Pancreas (tissue), 10 donors: ENCODE results near the gene PRSS53. TPM values are rescaled to one million over a fixed set of nuclear protein-coding genes. Genes with fewer than 3 reads are reported as not detected.

ENCODE experiments used
- ATAC-seq, 4 donors: fragments of 200-7000 bp; cut with Tn5 transposase; one replicate each; pipeline versions ENCODE4 v1.8.0 to v1.9.1; 2020; ENCODE audit warnings: mild to moderate bottlenecking in 4 of 4, moderate library complexity in 4 of 4
- DNase-seq, 6 donors: peaks; one replicate each; pipeline ENCODE4 v3.0.0-alpha.2; 2020
- FAIRE-seq: peaks from 2 replicates; lab custom pipeline; 2012; peaks lifted over from hg19 to GRCh38; lab: Jason Lieb, UNC
- H3K27ac ChIP-seq, 4 donors: fragments of 200-600 bp; sonication (generic); 1 replicate in 3 of 4; 2 replicates in 1 of 4; pipeline versions ENCODE4 v1.5.0 to v1.8.0; 2020
- H3K27me3 ChIP-seq, 4 donors: fragments of 200-600 bp; one replicate each; pipeline ENCODE4 v1.8.0; 2021
- H3K36me3 ChIP-seq, 3 donors: fragments of 200-600 bp; sonication (generic) in 1 of 3; one replicate each; pipeline versions ENCODE4 v1.5.0 to v1.8.0; 2020 to 2021
- H3K4me1 ChIP-seq, 3 donors: fragments of 200-600 bp; one replicate each; pipeline ENCODE4 v1.8.0; 2021
- H3K4me3 ChIP-seq, 4 donors: fragments of 200-600 bp; sonication (generic) in 2 of 4; one replicate each; pipeline versions ENCODE4 v1.5.0 to v1.8.0; 2020 to 2021
- H3K9me3 ChIP-seq, 4 donors: fragments of 200-600 bp; one replicate each; pipeline ENCODE4 v1.8.0; 2021
- WGBS, 2 donors: extraction: QIAGEN DNeasy Blood & Tissue Kit; methylation state at CpG; one replicate each; pipeline ENCODE4 v1.1.7; 2013; 5-methylcytosine and 5-hydroxymethylcytosine counted together
- intact Hi-C, 3 donors: fragments of 100-400 bp; cut with DNase I; formaldehyde crosslinking; loops; one replicate each; pipeline versions ENCODE4 v1.11.1 to v1.14.2; 2022
- polyA plus RNA-seq, 2 donors: library from polyadenylated mRNA; stranded (reverse); fragments of 200-250 nt; gene quantifications; one replicate each; pipeline ENCODE4 v1.2.3, GENCODE V29; 2013
- total RNA-seq, 6 donors: library from RNA; stranded (reverse); fragmentation: NEBNext Ultra II Directional in 4 of 6; extraction: Animal tissue kit (Norgen Biotek cat#: 25700) in 4 of 6; gene quantifications; one replicate each; pipeline versions ENCODE4 v1.2.1 to v1.2.4, GENCODE V29; 2021 to 2023
- TF ChIP-seq, protein P1 (sequence below), 4 donors: fragments of 200-600 bp; sonication (generic) in 3 of 4; IDR thresholded peaks; one replicate each; pipeline versions ENCODE4 v1.5.0 to v1.8.0; 2021; ENCODE audit warnings: antibody characterized with exemption in 4 of 4
- donor health status: healthy with polysubstance abuse.
- donor health status: DM: no; HTN: no; CAD: no; lungs with moderate emphysema.
- donor health status: DM: no; HTN: no; CAD: no.
- donor health status: control.
- donor health status: control.
- donor health status: Bipolar disorder and iron deficiency.
- donor health status: DM: yes; HTN: yes; CAD: no.
- donor health status: DM: no; HTN: no; CAD: no.
- donor health status: DM: no; HTN: no; CAD: no.
- donor health status: DM: yes; HTN: yes; CAD: no.

The PRSS53 gene
- total and polyA plus RNA-seq, 8 donors = 0.52 to 8.2 (median 1.3) TPM

- Histone ChIP-seq H3K9me3 (no peaks in the 10 kb centered on the region), H3K4me3 (no peak overlapping the region), H3K36me3 (peaks cover 0 to 8% (median 0%) of the 10 kb centered on the region in 3 donors), H3K4me1 (no peaks in the 10 kb centered on the region), H3K27ac (no peak overlapping the region), H3K27me3 (no peaks in the 10 kb centered on the region)
- WGBS, 2 donors = 85 to 91% methylated on average over 18 of the region's 18 CpGs
- FAIRE-seq (no peak), ATAC-seq (no peak), DNase-seq (no peak)
- TF ChIP-seq, protein P1, sequence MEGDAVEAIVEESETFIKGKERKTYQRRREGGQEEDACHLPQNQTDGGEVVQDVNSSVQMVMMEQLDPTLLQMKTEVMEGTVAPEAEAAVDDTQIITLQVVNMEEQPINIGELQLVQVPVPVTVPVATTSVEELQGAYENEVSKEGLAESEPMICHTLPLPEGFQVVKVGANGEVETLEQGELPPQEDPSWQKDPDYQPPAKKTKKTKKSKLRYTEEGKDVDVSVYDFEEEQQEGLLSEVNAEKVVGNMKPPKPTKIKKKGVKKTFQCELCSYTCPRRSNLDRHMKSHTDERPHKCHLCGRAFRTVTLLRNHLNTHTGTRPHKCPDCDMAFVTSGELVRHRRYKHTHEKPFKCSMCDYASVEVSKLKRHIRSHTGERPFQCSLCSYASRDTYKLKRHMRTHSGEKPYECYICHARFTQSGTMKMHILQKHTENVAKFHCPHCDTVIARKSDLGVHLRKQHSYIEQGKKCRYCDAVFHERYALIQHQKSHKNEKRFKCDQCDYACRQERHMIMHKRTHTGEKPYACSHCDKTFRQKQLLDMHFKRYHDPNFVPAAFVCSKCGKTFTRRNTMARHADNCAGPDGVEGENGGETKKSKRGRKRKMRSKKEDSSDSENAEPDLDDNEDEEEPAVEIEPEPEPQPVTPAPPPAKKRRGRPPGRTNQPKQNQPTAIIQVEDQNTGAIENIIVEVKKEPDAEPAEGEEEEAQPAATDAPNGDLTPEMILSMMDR (IDR thresholded peaks at IDR 0.05) = no peak
- intact Hi-C loops = loop anchor here in 1 of 3 donors (10.0 kb wide), 1 partner anchor 101 kb away; the partner anchor contains the start of gene HSD3B7
Measured at GRCh38 chr16:31085873-31086628, 2.7 kb downstream of the PRSS53 start.

- FAIRE-seq = no peak
- ATAC-seq = no peak
- peaks cover 0 to 6% (median 4%) of the 10 kb centered on the region in 3 donors for H3K36me3 ChIP-seq
Measured at GRCh38 chr16:31085411-31085810, 3.3 kb downstream of the PRSS53 start.

DNA sequence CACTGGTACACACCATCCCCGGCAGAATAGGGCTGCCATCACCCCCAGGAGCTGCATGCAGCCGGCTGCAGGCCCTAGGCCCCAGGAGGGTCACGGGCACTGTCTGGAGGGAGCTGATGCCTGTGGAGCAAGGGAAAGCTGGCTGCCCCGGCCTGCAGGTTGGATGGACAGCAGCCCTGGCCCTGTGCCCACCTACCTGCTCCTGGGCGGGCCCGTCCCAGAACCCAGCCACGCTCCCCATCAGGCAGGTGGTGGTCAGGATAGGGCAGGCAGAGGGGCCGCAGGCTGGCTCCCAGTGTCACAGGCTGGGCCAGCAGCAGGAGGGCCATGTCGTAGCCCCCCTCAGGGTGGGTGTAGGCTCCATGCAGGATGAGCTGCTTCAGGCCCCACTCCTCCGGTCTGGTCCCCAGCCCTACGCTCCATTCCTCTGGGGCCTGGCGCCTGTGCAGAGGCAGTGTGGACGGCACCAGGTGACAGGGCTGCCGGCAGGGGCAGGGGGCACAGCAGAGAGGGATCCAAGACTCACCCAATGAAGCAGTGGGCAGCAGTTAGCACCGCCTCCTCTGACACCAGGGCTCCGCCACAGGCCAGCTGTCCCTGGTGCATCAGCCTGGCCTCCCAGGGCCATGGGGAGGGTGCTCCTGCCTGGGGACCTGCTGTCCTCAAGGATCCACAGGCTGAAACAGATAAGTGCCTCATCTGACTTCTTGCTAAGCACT lies 4.0 kb downstream of the PRSS53 start:
- no peak overlapping the region for H3K27ac ChIP-seq
- peak in 2 of 6 donors; percentile 15 to 43 for DNase-seq
- peaks cover 0 to 12% (median 11%) of the 10 kb centered on the region in 3 donors for H3K36me3 ChIP-seq
- 85 to 87% methylated on average over 12 to 16 of the region's 16 CpGs for WGBS, 2 donors
- H3K9me3 ChIP-seq = no peaks in the 10 kb centered on the region
- TF ChIP-seq, protein P1 (IDR thresholded peaks at IDR 0.05) = no peak
- no peak for FAIRE-seq
- H3K4me3 ChIP-seq = no peak overlapping the region
- H3K27me3 ChIP-seq = no peaks in the 10 kb centered on the region
- intact Hi-C loops = loop anchor here in 1 of 3 donors (10.0 kb wide), 1 partner anchor 100 kb away; the partner anchor contains the start of gene HSD3B7
- no peak for ATAC-seq
- H3K4me1 ChIP-seq = no peaks in the 10 kb centered on the region

More at GRCh38 chr16:31085411-31085810, 3.3 kb downstream of the PRSS53 start:
- Histone ChIP-seq H3K4me3 (no peak overlapping the region), H3K27me3 (no peaks in the 10 kb centered on the region), H3K4me1 (no peaks in the 10 kb centered on the region), H3K9me3 (no peaks in the 10 kb centered on the region), H3K27ac (no peak overlapping the region)
- WGBS, 2 donors = 79 to 83% methylated on average over 8 of the region's 8 CpGs
- TF ChIP-seq, protein P1 (IDR thresholded peaks at IDR 0.05) = no peak
- DNase-seq = peak in 1 of 6 donors; percentile 6
- intact Hi-C loops = loop anchor here in 1 of 3 donors (10.0 kb wide), 1 partner anchor 101 kb away; the partner anchor contains the start of gene HSD3B7

DNA sequence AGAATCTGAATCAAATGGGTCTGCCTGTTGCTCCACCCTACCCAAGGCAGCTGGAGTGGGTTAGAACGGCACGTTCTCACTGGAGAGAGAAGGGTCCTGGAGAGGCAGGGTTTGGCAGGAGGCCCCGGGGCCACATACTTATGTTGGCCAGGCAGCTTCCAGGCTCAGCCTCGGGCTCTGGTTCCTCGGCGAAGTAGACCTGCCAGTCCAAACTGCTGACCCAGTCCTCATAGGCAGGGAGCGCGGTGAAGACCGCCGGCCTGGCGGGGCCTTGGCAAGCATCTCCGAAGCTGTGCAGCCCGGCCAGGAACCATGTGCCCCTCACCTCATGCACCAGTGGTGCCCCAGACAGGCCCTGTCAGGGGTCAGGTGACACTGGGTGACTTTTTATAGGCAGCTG lies 4.8 kb downstream of the PRSS53 start:
- H3K27ac ChIP-seq = no peak overlapping the region
- H3K27me3 ChIP-seq = no peaks in the 10 kb centered on the region
- intact Hi-C loops = loop anchor here in 1 of 3 donors (10.0 kb wide), 1 partner anchor 99 kb away; the partner anchor contains the start of gene HSD3B7
- no peak for FAIRE-seq
- DNase-seq = peak in 1 of 6 donors; percentile 10
- no peaks in the 10 kb centered on the region for H3K4me1 ChIP-seq
- ATAC-seq = no peak
- WGBS, 2 donors = 89 to 91% methylated on average over 13 of the region's 13 CpGs
- no peaks in the 10 kb centered on the region for H3K9me3 ChIP-seq
- peaks cover 0 to 20% (median 13%) of the 10 kb centered on the region in 3 donors for H3K36me3 ChIP-seq
- no peak overlapping the region for H3K4me3 ChIP-seq
- TF ChIP-seq, protein P1 (IDR thresholded peaks at IDR 0.05) = no peak
